Pancreas (tissue), 10 donors: ENCODE measurements around the gene SORCS3. TPM values are rescaled to one million over a fixed set of nuclear protein-coding genes. Genes with fewer than 3 reads are reported as not detected.

Source experiments
- ATAC-seq, 4 donors: fragments of 200-7000 bp; cut with Tn5 transposase; one replicate each; pipeline versions ENCODE4 v1.8.0 to v1.9.1; 2020; ENCODE audit warnings: mild to moderate bottlenecking in 4 of 4, moderate library complexity in 4 of 4
- DNase-seq, 6 donors: peaks; one replicate each; pipeline ENCODE4 v3.0.0-alpha.2; 2020
- FAIRE-seq: peaks from 2 replicates; lab custom pipeline; 2012; peaks lifted over from hg19 to GRCh38; lab: Jason Lieb, UNC
- H3K27ac ChIP-seq, 4 donors: fragments of 200-600 bp; sonication (generic); 1 replicate in 3 of 4; 2 replicates in 1 of 4; pipeline versions ENCODE4 v1.5.0 to v1.8.0; 2020
- H3K27me3 ChIP-seq, 4 donors: fragments of 200-600 bp; one replicate each; pipeline ENCODE4 v1.8.0; 2021
- H3K36me3 ChIP-seq, 3 donors: fragments of 200-600 bp; sonication (generic) in 1 of 3; one replicate each; pipeline versions ENCODE4 v1.5.0 to v1.8.0; 2020 to 2021
- H3K4me1 ChIP-seq, 3 donors: fragments of 200-600 bp; one replicate each; pipeline ENCODE4 v1.8.0; 2021
- H3K4me3 ChIP-seq, 4 donors: fragments of 200-600 bp; sonication (generic) in 2 of 4; one replicate each; pipeline versions ENCODE4 v1.5.0 to v1.8.0; 2020 to 2021
- H3K9me3 ChIP-seq, 4 donors: fragments of 200-600 bp; one replicate each; pipeline ENCODE4 v1.8.0; 2021
- CTCF ChIP-seq, 4 donors: fragments of 200-600 bp; sonication (generic) in 3 of 4; IDR thresholded peaks; one replicate each; pipeline versions ENCODE4 v1.5.0 to v1.8.0; 2021; ENCODE audit warnings: antibody characterized with exemption in 4 of 4
- WGBS, 2 donors: extraction: QIAGEN DNeasy Blood & Tissue Kit; methylation state at CpG; one replicate each; pipeline ENCODE4 v1.1.7; 2013; 5-methylcytosine and 5-hydroxymethylcytosine counted together
- intact Hi-C, 3 donors: fragments of 100-400 bp; cut with DNase I; formaldehyde crosslinking; loops; one replicate each; pipeline versions ENCODE4 v1.11.1 to v1.14.2; 2022
- polyA plus RNA-seq, 2 donors: library from polyadenylated mRNA; stranded (reverse); fragments of 200-250 nt; gene quantifications; one replicate each; pipeline ENCODE4 v1.2.3, GENCODE V29; 2013
- total RNA-seq, 6 donors: library from RNA; stranded (reverse); fragmentation: NEBNext Ultra II Directional in 4 of 6; extraction: Animal tissue kit (Norgen Biotek cat#: 25700) in 4 of 6; gene quantifications; one replicate each; pipeline versions ENCODE4 v1.2.1 to v1.2.4, GENCODE V29; 2021 to 2023
- donor health status: healthy with polysubstance abuse.
- donor health status: DM: no; HTN: no; CAD: no; lungs with moderate emphysema.
- donor health status: DM: no; HTN: no; CAD: no.
- donor health status: control.
- donor health status: control.
- donor health status: Bipolar disorder and iron deficiency.
- donor health status: DM: yes; HTN: yes; CAD: no.
- donor health status: DM: no; HTN: no; CAD: no.
- donor health status: DM: no; HTN: no; CAD: no.
- donor health status: DM: yes; HTN: yes; CAD: no.

The SORCS3 gene
- total and polyA plus RNA-seq, 8 donors, result 0.02 TPM; not detected in 7

DNA sequence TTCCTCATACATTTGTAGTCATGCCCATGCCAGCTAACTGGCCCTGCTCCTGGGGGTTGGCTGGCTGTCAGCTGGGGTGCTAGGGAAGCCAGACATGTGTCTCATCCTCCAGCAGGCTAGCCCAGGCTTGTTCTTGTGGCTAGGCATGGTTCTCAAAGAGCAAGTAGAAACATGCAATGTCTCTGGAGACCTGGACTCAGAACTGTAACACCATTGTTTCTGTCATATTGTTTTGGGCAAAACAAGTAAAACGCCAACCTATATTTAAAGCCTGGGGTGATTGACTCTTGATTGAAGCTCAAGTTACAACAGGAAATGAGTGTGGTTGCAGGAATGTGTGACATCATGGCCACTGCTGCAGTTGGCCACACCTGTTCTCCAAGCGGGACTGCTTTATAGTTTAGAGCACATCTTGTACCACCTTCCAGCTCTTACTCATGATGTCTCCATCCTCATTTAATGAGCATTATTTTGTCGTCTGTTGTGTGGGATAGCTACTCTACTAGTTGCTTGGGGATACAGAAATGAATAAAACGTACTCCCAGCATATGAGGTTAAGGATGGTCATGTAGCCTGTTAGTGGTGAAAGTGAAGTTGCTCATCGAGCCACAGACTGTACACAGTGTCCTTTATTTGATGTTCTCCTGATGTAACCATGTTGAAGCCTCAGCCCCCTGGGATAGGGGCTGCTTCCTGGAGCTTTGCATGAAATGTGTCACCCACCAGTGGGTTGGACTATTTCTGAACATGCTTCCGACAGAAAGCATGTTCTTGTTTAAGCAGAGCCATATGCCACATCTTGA is 168.4 kb downstream of the SORCS3 start:
- no peak for DNase-seq
- ATAC-seq, result no peak
- no peak for FAIRE-seq
- 41 to 47% methylated on average over 6 of the region's 6 CpGs for WGBS, 2 donors
- H3K27ac ChIP-seq, result no peak overlapping the region
- TF ChIP-seq CTCF (IDR thresholded peaks at IDR 0.05), result no peak
- intact Hi-C loops, result no loop called here
- H3K4me3 ChIP-seq, result no peak overlapping the region
- H3K4me1 ChIP-seq, result no peaks in the 10 kb centered on the region
- no peaks in the 10 kb centered on the region for H3K9me3 ChIP-seq
- no peaks in the 10 kb centered on the region for H3K27me3 ChIP-seq
- H3K36me3 ChIP-seq, result no peaks in the 10 kb centered on the region

DNA sequence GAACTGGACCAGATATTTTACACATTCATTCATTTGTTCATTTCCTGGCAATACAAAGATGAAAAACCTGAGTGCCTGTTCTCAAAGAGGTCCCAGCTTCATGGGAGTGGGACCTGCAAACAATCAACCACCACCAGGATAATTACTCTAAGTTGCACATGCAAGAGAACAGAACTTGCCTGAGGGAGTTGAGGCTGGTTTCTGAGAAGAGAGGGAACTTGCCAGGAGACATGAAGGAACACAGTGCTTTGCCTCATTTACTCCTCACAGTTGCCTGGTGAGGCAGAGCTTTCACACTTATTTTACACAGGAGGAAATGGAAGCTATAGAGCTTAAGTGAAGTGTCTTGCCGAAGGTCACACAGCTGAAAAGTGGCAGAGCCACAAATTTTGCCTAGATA is 170.1 kb downstream of the SORCS3 start:
- no peaks in the 10 kb centered on the region for H3K27me3 ChIP-seq
- FAIRE-seq (no peak), DNase-seq (no peak), ATAC-seq (no peak)
- intact Hi-C loops, result no loop called here
- no peak for TF ChIP-seq CTCF (IDR thresholded peaks at IDR 0.05)
- H3K27ac ChIP-seq, result no peak overlapping the region
- no peaks in the 10 kb centered on the region for H3K4me1 ChIP-seq
- no peaks in the 10 kb centered on the region for H3K36me3 ChIP-seq
- 58 to 59% methylated on average over 1 of the region's 1 CpG for WGBS, 2 donors
- no peak overlapping the region for H3K4me3 ChIP-seq
- no peaks in the 10 kb centered on the region for H3K9me3 ChIP-seq

DNA sequence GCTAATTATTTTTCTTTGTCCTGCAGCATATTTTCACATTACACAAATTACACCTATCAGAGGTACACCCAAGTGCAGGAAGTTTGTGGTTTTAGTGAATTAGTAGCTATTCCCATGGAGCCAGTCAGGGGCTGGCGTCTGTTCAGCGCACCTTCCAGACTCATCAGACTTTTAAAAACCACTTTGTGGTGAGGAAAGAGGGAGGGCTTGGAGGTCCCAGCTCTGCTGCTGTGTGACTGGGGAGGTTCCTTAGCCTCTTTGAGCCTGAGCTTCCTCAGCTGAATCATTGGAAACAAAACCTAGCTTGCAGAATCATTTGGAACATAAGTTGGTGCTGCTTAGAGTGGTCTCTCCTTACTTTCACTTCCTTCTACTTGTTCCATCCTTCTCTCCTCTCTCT is 175.4 kb downstream of the SORCS3 start:
- FAIRE-seq (no peak), DNase-seq (no peak), ATAC-seq (no peak)
- TF ChIP-seq CTCF (IDR thresholded peaks at IDR 0.05), result no peak
- H3K36me3 ChIP-seq, result no peaks in the 10 kb centered on the region
- 63 to 69% methylated on average over 2 of the region's 2 CpGs for WGBS, 2 donors
- no peak overlapping the region for H3K4me3 ChIP-seq
- intact Hi-C loops, result no loop called here
- no peak overlapping the region for H3K27ac ChIP-seq
- H3K9me3 ChIP-seq, result no peaks in the 10 kb centered on the region
- H3K27me3 ChIP-seq, result no peaks in the 10 kb centered on the region
- no peaks in the 10 kb centered on the region for H3K4me1 ChIP-seq

DNA sequence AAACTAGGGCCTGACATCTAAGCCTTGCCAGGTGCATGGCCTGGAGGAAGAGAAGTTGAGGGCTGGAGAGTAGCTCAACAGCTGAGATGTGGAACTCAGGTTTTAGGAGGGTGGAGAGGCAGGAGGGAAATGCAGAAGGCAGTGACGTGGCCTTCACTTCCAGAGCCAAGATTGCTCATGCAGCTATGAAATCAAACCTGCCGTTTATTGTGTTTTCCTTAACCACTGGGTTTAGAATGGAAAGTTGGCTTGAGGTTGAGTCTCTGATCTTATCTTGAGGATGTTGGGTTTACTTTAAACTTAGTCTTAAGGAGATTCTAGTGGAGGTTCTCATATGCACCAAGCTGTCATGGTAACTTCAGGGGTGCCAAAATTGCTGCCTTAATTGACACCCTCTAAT is 178.6 kb downstream of the SORCS3 start:
- intact Hi-C loops, result no loop called here
- no peak for ATAC-seq
- Histone ChIP-seq H3K36me3 (no peaks in the 10 kb centered on the region), H3K27me3 (no peaks in the 10 kb centered on the region), H3K27ac (no peak overlapping the region), H3K4me1 (no peaks in the 10 kb centered on the region), H3K9me3 (no peaks in the 10 kb centered on the region), H3K4me3 (no peak overlapping the region)
- no peak for DNase-seq
- no peak for FAIRE-seq
- WGBS, 2 donors, result 28 to 42% methylated on average over 2 of the region's 2 CpGs
- TF ChIP-seq CTCF (IDR thresholded peaks at IDR 0.05), result no peak

DNA sequence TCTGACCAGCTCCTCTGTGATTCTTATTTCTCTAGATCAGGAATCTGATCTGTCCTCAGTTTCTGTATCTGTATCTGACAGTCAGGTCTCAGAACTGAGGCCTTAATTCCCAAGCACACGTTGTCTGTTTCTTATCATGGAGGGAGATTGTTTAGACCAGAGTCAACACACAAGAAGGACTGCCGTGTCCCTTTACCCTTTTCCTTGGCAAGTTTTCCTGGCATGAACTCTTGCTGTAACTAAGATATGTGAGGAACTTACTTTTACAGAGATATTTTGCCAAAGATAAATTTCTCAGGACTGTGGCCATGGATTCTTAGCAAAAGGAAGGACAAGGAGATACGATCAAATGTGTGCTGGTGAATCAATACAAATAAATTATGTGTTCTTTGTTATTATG is 181.0 kb downstream of the SORCS3 start:
- Histone ChIP-seq H3K27ac (no peak overlapping the region), H3K4me1 (no peaks in the 10 kb centered on the region), H3K4me3 (no peak overlapping the region), H3K27me3 (no peaks in the 10 kb centered on the region), H3K36me3 (no peaks in the 10 kb centered on the region), H3K9me3 (no peaks in the 10 kb centered on the region)
- FAIRE-seq, result no peak
- TF ChIP-seq CTCF (IDR thresholded peaks at IDR 0.05), result no peak
- 17 to 23% methylated on average over 3 of the region's 3 CpGs for WGBS, 2 donors
- intact Hi-C loops, result no loop called here
- DNase-seq, result no peak
- ATAC-seq, result no peak
